Stimulated activated CD4-positive, alpha-beta T cell treated with anti-CD3 and anti-CD28 coated beads, Interleukin-12 subunit alpha, Interleukin-12 subunit beta, amount 100 ng/mL, for 4 hours (primary cell): Measurements from ENCODE around the gene CMTM6.
"Not testable (repeated sequence)": the region's sequence is repeated elsewhere in the genome, so short reads cannot be mapped to it uniquely, and the experiment has no call there.

Experiments
- DNase-seq: peaks from one replicate; pipeline ENCODE4 v3.0.0-alpha.2; 2020

The CMTM6 gene

DNA sequence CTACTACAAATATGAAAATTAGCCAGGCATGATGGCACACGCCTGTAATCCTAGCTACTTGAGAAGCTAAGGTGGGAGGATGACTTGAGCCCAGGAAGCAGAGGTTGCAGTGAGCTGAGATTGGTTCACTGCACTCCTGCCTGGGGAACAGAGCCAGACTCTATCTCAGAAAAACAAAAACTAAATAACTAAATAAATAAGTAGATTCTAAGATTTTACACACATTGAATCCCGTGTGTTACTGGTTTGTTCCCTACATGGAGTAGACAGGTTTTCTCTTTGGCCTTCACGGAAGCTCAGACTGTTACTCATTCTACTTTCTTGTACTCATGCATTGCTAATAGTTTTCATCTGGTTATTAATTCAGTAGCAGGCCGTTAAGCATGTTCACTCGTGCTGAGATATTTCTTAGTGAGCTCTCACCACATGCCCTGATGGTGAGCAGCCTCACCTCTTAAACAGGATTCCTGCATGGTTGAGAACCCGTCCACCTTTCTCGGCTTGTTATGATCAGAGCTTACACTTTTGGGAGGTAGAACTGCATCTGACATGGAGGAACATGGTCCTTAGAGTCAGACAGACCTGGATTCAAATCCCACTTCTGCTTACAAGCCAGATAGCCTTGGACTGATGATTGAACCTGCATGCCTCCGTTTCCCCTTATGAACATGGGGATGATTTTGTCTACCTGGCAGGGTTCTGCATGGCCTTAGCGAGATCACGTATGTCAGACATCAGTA is 61.9 kb downstream of the CMTM6 start:
- no peak for DNase-seq

DNA sequence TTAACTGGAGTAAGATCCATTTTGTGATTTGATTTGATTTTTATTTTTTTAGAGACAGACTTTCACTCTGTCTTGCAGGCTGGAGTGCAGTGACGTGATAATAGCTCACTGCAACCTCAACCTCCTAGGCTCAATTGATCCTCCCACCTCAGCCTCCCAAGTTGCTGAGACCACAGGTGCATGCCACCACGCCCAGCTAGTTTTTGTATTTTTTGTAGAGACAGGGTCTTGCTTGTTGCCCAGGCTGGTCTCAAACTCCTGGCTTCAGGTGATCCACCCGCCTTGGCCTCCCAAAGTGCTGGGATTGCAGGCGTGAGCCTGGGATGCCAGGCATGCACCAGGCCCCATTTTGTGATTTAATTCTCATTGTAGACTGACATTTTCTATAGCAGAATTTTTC is 63.2 kb downstream of the CMTM6 start:
- DNase-seq: not testable (repeated sequence)

DNA sequence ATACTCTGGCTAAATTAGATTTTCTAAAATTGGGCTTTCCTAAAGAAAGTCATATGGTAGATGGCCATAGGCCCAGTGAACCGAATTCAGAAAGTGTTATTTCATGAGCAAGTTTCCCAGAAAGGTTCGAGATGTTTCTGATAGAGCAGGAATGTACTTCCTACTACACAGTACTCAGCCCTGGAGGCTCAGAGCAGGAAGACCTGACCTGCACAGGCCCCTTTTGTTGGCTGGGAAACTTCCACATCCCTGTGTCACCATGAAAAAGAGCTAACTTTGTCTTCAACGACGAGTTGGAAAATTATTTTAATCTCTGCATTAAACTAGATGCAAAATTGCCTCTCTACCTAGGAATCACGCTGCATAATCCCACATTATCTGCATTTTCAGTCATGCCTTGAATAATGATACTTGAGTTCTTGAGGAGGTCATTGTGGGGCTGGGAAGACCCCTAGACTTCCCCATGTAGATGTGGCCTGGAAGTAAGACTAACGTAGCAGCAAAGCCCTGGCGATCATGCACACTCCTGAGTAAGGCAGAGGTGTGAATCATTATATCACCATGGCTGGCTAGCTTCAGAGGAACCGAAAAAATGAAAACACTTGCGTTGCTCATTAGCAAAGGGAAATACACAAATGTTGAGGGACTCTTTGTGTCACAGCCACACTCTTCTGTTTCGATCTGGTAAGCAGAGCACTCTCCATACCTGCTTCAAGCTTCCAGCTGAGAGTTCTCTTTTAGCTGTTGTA is 63.9 kb downstream of the CMTM6 start:
- DNase-seq: no peak

DNA sequence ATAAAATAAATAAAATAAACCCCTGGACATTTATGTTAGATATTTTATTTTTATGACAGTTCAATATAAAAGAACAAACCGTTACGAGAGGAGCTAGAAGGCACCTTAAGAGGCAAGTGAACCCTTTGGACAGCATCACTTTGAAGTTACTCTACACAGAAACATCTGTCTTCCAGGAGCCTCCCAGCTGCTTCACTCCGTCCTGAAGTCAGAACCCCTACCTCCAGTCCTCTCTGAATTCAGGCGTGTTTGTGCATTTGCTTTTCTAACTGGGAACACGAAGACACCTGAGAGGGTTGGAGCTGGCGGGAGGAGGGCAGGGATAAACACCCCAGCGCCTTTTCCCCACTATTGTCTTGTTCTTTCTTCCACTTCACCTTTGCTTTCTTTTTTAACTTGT is 64.8 kb downstream of the CMTM6 start:
- no peak for DNase-seq

DNA sequence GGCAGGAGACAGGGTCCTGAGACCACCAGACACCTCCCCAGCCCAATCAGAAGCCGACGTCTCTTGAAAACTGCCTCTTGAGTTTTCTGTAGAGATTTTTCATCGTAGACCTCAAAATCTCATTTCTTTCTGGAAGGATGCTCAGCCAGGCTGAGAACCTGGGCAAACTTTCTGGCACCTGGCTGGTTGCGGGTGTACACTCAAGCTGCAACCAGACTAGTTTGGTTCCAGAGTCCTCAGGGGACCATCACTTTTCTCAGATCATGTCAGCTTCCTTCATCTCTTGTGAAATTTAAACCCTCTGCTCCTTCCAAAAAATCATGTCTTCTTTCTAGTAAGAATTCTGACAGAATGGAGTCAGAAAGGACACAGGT is 65.8 kb downstream of the CMTM6 start:
- no peak for DNase-seq

DNA sequence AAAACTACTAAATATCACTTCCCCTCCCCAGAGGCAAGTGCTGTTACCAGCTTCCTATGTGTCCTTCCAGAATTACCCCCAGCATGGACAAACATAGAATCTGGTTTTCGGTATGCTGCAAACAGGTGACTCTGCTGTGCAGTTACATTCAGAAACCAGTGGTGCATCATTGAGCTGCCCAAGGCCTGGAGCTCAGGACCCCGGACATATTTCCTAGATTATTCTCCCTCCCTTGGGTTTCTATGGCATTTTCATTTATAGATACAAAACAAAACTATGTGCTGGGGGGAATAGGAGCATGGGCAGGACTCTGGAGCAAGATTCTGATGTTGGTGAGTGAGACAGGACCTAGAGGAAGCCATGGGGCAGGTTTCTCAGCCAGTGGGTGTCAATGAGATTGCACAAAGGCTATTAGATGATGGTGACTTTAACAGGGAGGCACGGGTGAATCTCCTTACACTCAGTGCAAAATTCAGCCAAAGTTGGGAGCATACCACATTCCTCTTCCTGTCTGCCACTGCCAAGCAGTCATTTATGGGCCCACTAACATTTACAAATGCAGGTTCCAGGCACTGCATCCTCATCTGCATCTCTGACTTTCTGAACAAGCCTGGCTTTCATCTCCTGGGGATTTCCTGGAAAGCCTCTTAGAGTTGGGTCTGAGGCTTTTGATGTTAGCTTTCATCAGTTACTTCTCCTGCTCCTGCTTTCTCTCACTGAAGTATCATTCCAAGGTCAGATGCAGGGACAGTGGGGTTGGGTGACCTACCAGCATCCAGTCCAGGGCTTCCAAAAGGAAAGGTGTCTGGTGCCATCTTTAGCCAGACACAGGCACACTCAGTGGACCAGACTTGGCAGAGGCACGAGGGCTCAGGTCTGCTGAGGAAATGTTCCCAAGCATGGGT is 66.5 kb downstream of the CMTM6 start:
- DNase-seq: no peak

DNA sequence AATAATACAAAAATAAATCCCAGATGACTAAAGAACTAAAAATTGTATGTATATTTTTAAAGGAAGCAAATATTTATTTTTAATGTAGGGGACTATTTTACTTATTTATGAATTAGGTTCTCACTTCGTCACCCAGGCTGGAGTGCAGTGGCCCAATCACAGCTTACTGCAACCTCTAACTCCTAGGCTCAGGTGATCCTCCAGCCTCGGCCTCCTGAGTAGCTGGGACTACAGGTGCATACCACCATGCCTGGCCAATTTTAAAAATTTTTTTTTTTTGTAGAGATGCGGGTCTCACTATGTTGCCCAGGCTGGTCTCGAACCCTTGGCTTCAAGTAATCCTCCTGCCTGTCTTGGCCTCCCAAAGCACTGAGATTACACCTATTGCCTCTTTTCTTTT is 68.4 kb downstream of the CMTM6 start:
- no peak for DNase-seq

DNA sequence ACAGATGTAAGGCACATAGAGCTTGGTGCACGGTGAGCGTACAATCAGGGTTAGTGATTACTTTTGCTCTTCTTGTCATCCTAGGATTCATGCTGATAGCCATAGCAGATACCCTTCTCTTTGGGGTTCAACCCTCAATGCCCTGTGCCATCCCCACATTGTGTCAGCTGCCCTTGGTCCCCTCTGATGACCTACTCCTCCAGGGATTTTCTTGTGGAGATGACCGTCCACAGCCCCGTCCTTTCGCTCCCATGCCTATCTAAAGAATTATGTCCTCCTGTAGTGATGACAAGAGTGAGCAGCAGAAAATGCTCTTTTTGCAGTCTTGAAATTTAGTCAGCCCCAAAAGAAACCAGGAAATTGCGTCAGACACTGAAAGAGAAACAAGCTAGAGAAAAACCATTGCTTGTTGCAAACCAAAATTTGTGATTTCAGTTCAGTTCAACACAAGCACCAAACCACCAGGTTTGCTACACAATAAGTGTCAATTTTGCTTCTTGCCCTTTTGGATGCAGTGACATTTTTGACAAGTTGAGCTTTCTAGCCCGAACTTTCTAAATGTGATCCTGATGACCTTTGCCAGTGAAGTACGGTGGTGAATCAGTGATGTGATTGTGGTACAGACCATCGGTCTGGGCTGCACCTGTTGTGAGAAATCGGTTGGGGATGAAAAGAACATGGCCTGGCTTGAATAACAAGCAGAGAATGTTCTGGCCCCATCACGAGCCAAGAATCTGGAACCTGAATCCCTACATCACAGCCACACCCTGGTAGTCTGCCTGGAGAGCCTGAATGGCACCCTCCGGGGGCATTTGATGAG is 69.7 kb downstream of the CMTM6 start:
- DNase-seq: no peak

DNA sequence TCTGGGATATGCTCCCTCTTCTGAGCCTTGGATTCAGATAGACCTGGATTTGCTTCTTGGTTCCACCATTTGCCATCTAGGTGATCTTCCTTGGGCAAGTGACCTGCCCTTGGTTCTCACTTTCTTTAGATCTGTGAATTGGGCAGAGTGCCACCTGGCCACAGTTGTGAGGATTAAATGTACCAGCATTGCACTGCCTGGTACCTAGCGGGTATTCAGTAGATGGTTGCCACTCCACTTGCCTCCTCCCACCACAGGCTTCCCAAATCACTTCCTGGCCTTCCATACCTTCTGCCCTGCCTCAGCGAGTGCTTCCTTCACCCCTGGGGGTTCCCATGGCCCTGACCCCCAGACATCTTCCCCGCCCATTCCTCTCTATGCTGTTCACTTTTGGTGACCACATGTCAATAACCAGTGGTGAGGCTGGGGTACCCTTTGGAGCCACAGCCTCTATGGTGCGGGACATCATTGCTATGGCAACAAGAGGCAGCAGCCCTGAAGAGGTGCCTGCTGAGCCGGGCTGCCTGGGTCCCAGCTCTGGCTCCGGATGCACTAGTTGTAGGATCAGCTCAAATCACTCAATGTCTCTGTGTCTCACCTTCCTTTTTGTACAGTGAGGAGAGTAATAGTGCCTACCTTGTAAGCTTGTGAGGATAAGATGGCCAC is 70.5 kb downstream of the CMTM6 start:
- DNase-seq: no peak

DNA sequence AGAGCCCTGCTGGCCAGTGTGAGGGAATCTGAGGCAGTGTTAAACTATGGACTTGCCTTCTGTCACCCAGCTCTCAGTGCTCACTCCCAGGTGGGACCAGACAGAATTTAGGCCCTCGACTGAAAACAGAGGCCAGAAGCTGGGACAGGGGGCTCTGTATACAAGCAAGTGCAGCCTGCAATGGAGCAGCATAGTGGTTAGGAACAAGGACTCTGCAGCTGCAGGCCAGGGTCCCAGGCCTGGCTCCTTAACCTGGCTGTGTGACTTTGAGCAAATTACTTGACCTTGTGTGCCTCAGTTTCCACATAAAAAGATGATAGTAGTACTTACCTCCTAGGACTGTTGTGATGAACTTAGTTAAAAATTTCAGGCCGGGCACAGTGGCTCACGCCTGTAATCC is 71.2 kb downstream of the CMTM6 start:
- DNase-seq: no peak
